ENCODE results near the gene CHCHD2.
"Not testable (repeated sequence)": the region's sequence is repeated elsewhere in the genome, so short reads cannot be mapped to it uniquely, and the experiment has no call there.

CHCHD2 gene

DNA sequence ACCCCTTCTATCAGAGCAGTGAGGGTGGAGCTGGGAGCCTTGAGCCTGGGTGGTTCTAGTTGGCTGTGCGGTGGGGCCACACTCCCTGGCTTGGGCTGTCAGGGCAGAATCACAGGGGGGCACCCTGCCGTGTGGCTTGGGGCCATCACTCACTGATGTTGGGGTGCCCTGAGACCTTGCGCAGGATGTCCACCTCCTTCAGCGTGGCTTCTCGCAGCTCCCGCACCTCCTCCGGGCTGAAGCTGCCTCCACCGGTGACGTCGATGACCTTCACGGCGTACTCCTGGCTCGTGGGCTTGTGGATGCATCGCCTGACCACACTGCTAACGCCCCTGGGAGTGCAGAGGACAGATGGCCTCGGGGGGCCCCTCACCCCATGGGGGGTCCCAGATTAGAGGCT is 18.8 kb downstream of the CHCHD2 start:
- intact Hi-C loops (cut with DNase I): no loop called here
- peak in 1 of 42 donors; percentile 10 for DNase-seq

- peak in 1 of 42 donors; percentile 22 for DNase-seq
- intact Hi-C loops (cut with DNase I): no loop called here
Measured at GRCh38 chr7:56086761-56087160, 19.5 kb downstream of the CHCHD2 start.

DNA sequence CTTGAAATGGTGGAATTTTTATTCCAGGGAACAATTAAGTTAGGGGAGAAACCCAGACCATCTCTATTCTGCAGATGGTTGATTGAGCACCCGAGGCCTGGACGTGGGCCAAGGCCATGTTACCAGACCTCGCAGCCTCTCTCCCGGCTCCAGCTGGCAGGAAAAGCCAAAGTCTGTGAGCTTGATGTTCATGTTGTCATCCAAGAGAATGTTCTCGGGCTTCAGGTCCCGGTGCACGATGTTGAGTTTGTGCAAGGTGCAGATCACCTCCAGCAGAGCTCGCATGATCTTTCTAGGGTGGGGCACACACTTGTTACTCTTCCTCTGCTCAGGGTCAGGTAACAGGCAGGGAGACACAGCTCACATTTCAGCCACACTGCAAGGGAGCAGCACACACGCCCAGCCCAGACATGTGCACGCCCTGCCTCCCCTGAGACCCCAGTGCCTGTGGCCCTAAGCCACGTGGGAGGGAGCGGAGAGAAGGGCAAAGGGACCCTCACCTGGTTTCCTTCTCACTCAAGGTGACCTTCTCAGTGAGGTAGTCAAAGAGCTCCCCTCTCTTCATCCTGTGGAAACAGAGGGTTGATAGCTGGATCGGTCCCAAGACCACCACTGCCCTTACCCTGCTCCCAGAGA is 23.0 kb downstream of the CHCHD2 start:
- intact Hi-C loops (cut with DNase I): no loop called here
- peak in 41 of 42 donors; percentile 37 to 86 (median 67) for DNase-seq

GRCh38 chr7:56081626-56082340 is 24.5 kb downstream of the CHCHD2 start:
- intact Hi-C loops (cut with DNase I): no loop called here
- peak in 2 of 42 donors; percentile 22 to 30 for DNase-seq

DNA sequence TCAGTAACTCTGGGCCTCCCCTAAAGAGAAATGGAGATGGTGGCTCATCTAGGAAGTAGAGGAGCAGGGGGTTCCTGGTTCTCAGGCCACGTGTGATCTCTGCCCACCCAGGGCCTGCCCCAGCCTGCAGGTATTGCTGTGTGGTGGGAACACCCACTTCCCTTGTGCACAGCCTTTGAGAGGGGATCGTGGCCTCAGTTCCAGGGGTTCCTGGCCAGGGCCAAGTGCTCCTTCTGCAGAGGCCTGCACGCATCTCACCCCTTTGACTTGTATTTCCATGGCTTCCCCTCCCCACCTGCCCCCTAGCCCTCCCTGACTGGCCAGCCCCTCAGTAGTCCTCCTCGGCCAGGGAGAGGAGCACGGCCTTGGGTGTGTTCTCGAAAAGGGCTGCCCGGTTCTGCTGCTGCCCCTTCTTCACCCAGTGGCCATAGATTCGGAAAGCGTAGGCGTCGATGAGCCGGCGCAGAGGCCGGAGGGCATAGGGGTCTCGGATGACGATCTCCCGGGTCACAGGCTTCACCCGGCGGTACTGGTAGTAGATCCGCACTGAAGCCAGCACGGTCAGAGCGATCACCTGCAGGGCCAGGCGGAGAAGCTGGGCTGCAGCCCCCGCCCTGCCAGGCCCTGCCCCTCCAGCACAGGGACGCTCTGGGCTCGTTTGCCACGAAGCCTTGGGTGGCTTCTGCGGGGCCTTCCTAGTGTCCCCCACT is 25.4 kb downstream of the CHCHD2 start:
- peak in 1 of 42 donors; percentile 3 for DNase-seq
- intact Hi-C loops (cut with DNase I): not testable (repeated sequence)

DNA sequence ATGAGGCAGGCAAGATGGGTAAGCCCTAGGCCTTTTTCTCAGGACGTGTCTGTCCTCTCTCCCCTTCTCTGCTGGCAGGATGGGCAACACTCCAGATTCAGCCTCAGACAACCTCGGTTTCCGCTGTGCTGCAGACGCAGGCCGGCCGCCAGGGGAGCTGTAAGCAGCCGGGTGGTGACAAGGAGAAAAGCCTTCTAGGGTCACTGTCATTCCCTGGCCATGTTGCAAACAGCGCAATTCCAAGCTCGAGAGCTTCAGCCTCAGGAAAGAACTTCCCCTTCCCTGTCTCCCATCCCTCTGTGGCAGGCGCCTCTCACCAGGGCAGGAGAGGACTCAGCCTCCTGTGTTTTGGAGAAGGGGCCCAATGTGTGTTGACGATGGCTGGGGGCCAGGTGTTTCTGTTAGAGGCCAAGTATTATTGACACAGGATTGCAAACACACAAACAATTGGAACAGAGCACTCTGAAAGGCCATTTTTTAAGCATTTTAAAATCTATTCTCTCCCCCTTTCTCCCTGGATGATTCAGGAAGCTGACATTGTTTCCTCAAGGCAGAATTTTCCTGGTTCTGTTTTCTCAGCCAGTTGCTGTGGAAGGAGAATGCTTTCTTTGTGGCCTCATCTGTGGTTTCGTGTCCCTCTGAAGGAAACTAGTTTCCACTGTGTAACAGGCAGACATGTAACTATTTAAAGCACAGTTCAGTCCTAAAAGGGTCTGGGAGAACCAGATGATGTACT is 26.7 kb downstream of the CHCHD2 start:
- DNase-seq: peak; percentile 64 to 93 (median 85)
- intact Hi-C loops (cut with DNase I): loop anchor here (5.0 kb wide), 2 partner anchors 72 to 437 kb away; no protein-coding TSS in a partner anchor

DNA sequence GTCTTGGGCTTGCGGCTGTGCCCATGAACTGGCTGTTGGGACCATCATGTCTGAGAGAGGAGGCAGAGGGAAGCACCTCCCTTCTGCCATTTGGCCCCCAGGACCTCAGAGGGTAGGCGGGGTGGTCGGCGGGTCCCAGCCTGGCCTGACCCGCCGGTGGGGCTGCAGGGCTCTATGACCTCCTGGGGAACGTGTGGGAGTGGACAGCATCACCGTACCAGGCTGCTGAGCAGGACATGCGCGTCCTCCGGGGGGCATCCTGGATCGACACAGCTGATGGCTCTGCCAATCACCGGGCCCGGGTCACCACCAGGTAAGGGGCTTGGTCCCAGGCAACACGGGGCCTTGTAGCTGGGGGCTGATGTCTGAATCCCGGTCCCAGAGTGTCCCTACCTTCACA is 28.1 kb downstream of the CHCHD2 start:
- peak in 2 of 42 donors; percentile 15 to 42 for DNase-seq
- intact Hi-C loops (cut with DNase I): loop anchor here (5.0 kb wide), 2 partner anchors 71 to 436 kb away; no protein-coding TSS in a partner anchor

DNA sequence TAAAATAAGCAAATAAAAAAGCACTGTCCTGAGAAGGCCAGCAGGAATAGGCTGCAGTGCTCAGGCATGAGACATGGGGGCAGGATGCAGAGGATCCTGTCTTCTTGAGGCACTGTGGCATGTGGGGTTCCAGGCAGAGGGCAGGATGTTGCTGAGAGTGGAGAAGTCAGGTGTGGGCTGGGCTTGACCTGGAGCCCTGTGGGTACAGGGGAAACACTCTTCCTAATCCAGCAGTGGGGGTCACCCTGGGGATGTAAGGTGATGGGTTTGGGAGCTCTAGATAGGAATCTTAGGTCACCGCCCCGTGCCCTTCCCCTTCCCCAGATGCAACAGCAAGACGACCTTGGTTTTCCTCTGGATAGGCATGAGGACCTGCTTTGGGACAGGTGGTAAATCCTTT is 28.6 kb downstream of the CHCHD2 start:
- intact Hi-C loops (cut with DNase I): loop anchor here (5.0 kb wide), 2 partner anchors 70 to 435 kb away; no protein-coding TSS in a partner anchor
- DNase-seq: peak in 2 of 42 donors; percentile 5 to 29

- peak; percentile 45 to 90 (median 76) for DNase-seq
Measured at GRCh38 chr7:56074371-56074791, 31.9 kb downstream of the CHCHD2 start.

DNA sequence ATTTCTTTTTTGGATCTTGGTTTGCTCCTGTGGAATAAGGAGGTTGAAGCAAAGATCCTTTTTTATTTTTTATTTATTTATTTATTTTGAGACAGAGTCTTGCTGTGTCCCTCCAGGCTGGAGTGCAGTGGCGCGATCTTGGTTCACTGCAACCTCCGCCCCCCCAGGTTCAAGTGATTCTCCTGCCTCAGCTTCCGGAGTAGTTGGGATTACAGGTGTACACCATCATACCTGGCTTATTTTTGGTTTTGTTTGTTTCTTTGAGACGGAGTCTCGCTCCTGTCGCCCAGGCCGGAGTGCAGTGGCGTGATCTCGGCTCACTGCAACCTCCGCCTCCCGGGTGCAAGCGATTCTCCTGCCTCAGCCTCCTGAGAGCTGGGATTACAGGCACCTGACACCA is 39.9 kb downstream of the CHCHD2 start:
- intact Hi-C loops (cut with DNase I): not testable (repeated sequence)
- peak in 2 of 42 donors; percentile 14 to 22 for DNase-seq

More at GRCh38 chr7:56074371-56074791, 31.9 kb downstream of the CHCHD2 start:
- intact Hi-C loops (cut with DNase I): no loop called here

DNA sequence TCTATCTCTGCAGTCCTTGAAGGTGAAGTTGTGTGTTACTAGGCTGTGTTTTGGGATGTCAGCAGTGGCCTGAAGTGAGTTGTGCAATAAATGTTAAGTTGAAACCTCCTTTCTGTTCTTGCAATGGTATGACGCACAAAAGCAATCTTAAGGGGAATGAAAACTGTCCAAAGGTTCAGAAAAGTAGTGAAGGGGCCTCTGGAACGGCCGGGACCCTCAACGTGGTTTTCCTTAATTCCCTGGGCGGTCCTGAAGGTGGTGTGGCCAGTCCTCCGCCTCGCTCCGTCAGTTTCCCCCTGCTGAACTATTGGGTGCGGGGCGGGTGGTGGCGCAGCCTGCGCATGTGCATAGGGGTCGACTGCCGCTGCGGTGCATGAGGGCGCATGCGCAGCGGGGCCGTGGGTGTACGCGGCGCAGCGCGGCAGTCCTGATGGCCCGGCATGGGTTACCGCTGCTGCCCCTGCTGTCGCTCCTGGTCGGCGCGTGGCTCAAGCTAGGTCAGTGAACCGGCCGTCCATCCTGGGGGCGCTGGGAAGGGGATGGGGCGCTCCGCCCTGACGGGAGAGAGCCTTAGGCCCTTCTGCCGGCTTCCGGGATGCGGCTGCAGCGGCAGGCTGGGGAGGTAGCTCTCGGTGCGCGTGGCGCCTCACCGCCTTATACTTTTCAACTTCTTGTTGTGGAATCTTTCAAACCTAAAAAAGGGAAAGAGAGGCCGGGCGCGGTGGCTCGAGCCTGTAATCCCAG is 42.2 kb downstream of the CHCHD2 start, which contains the start of gene SUMF2:
Gene SUMF2, plus strand, starts transcription at position 405 of the 744 bp plus-strand sequence. Its CDS starts 26 bp downstream, at position 431.
- peak; percentile 75 to 96 (median 92) for DNase-seq
- intact Hi-C loops (cut with DNase I): loop anchor here (2.0 kb wide), 1 partner anchor 13 kb away; the partner anchor contains the start of genes CCT6A and PSPH

- intact Hi-C loops (cut with DNase I): no loop called here
- no peak for DNase-seq
Measured at GRCh38 chr7:56063500-56063881, 42.8 kb downstream of the CHCHD2 start.

DNA sequence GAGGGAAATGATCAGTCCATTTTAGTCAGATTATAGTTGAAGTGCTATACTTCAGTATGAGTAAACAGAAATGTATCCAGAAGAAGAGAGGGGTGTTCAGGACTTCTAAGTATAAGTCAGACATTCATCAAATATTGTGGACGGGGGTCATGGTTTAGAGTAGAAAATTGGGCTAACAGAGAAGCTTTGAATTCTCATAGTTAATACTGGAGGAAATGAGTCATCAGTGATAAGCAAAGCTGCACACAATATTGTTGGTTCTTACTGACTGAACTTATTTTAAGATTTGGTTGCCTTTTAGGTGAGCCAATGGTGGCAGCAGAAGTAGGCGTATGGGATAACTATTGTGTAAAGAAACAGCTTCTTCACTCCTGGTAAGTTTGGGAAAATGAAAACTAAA is 43.9 kb downstream of the CHCHD2 start:
- intact Hi-C loops (cut with DNase I): no loop called here
- no peak for DNase-seq

DNA sequence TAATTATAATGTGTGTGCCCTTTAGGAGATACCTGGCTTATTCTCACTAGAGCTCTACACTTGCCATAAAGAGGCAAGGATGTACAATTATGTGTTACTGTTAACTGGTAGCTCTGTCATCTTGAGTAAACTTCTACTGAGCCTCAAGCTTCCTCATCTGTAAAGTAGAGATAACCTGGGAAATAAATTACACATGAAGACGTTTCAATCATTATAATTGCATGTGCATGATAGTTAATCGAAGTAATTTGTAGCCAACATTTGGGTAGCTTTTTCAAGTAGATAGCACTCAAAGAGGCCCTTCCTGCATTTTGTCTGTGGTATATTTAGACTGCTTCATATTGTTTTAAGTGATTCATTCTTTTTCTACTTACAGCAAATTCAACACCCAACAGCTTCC is 52.3 kb downstream of the CHCHD2 start:
- intact Hi-C loops (cut with DNase I): no loop called here

DNA sequence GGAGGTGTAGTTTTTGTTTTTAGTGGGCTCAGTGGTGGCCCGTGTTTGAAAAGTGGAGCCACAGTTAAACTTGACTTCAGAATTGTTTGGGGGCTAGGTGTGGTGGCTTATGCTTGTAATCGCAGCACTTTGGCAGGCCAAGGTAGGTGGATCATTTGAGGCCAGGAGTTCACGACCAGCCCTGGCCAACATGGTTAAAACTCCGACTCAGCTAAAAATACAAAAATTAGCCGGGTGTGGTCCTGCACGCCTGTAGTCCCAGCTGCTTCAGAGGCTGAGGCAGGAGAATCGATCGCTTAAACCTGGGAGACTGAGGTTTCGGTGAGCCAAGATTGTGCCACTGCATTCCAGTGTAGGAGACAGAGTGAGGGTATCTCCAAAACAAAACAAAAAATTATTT is 52.9 kb downstream of the CHCHD2 start:
- no peak for DNase-seq
- intact Hi-C loops (cut with DNase I): no loop called here

More for the DNA sequence above, 52.3 kb downstream of the CHCHD2 start:
- DNase-seq: no peak

Measured in head of caudate nucleus (tissue), 42 donors.